GM12878 (cell line): ENCODE results near the gene ICAM2.

Experiments
- TCF7 ChIP-seq: IDR thresholded peaks from 2 replicates; pipeline ENCODE4 v1.6.1; 2014; ENCODE audit warnings: antibody characterized with exemption, borderline replicate concordance
- TF ChIP-seq, protein P1 (sequence below): fragments of 450-650 bp; IDR thresholded peaks from 2 replicates; pipeline ENCODE4 v1.6.1; 2017; ENCODE audit warnings: mild to moderate bottlenecking, moderate library complexity

DNA sequence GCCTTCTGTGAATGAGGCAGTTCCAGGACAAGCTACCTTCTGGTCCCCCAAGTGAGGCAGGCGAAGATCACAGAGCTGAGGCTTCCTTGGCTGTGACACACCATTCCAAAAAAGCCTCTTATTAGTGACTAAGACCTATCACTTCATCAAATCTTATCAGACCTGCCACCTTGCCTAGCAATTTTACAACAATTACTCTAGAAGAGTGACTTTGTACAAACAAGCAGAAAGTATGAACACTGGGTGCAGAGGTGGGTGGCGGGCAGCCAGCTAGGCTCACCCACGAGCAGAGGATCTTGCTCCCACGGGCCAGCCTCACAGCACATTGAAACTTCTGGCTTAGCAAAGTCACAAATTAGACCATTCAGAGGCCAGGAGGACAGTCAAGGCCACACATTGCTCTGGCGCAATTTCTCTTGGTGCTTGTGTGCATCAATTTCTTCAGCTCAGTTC lies 2.2 kb upstream of the ICAM2 start:
- TF ChIP-seq, protein P1, sequence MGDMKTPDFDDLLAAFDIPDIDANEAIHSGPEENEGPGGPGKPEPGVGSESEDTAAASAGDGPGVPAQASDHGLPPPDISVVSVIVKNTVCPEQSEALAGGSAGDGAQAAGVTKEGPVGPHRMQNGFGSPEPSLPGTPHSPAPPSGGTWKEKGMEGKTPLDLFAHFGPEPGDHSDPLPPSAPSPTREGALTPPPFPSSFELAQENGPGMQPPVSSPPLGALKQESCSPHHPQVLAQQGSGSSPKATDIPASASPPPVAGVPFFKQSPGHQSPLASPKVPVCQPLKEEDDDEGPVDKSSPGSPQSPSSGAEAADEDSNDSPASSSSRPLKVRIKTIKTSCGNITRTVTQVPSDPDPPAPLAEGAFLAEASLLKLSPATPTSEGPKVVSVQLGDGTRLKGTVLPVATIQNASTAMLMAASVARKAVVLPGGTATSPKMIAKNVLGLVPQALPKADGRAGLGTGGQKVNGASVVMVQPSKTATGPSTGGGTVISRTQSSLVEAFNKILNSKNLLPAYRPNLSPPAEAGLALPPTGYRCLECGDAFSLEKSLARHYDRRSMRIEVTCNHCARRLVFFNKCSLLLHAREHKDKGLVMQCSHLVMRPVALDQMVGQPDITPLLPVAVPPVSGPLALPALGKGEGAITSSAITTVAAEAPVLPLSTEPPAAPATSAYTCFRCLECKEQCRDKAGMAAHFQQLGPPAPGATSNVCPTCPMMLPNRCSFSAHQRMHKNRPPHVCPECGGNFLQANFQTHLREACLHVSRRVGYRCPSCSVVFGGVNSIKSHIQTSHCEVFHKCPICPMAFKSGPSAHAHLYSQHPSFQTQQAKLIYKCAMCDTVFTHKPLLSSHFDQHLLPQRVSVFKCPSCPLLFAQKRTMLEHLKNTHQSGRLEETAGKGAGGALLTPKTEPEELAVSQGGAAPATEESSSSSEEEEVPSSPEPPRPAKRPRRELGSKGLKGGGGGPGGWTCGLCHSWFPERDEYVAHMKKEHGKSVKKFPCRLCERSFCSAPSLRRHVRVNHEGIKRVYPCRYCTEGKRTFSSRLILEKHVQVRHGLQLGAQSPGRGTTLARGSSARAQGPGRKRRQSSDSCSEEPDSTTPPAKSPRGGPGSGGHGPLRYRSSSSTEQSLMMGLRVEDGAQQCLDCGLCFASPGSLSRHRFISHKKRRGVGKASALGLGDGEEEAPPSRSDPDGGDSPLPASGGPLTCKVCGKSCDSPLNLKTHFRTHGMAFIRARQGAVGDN, result no peak
- TF ChIP-seq TCF7, result no peak
